Loucy (cell line): Measurements from ENCODE around the gene HADH.

ENCODE experiments used
- EZH2phosphoT487 ChIP-seq: fragments of 200-600 bp; IDR thresholded peaks from 2 replicates; pipeline ENCODE4 v1.6.1; 2018; ENCODE audit warnings: antibody characterized with exemption, mild to moderate bottlenecking, moderate library complexity, borderline replicate concordance
- TF ChIP-seq, protein P1 (sequence below): fragments of 200-600 bp; sonication (generic); conservative IDR thresholded peaks from 2 replicates; pipeline ENCODE4 v1.5.1; 2014; ENCODE audit warnings: mild to moderate bottlenecking, antibody characterized with exemption, low read length

DNA sequence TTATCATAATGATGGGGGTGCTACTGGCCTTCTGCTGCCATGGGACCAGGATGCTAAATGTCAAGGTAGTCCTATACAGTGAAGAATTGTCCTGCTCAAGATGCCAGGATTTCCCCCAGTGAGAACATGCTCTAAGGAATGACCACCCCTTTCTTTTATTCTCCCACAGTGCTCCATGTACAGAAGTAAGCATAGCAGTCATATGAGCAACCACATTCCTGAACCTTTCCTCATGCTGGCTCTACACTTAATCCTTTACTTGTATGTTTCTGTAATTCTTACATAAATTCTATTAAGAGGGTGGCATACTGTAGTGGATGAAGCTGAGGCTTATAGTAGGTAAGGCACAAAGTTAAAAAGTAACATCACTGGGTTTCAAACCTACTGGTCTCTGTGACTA is 38.1 kb upstream of the HADH start:
- no peak for TF ChIP-seq EZH2phosphoT487
- TF ChIP-seq, protein P1, sequence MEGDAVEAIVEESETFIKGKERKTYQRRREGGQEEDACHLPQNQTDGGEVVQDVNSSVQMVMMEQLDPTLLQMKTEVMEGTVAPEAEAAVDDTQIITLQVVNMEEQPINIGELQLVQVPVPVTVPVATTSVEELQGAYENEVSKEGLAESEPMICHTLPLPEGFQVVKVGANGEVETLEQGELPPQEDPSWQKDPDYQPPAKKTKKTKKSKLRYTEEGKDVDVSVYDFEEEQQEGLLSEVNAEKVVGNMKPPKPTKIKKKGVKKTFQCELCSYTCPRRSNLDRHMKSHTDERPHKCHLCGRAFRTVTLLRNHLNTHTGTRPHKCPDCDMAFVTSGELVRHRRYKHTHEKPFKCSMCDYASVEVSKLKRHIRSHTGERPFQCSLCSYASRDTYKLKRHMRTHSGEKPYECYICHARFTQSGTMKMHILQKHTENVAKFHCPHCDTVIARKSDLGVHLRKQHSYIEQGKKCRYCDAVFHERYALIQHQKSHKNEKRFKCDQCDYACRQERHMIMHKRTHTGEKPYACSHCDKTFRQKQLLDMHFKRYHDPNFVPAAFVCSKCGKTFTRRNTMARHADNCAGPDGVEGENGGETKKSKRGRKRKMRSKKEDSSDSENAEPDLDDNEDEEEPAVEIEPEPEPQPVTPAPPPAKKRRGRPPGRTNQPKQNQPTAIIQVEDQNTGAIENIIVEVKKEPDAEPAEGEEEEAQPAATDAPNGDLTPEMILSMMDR: no peak
